ENCODE data around the gene ADAMTS17.

- TF ChIP-seq POLR2A (IDR thresholded peaks at IDR 0.05) (no peak), CTCF (IDR thresholded peaks at IDR 0.05) (no peak)
Observed at GRCh38 chr15:100059094-100059493, 282.7 kb downstream of the ADAMTS17 start.
